Measurements from ENCODE around the gene MCOLN2.

MCOLN2 gene

GRCh38 chr1:84982395-84982794, 14.5 kb downstream of the MCOLN2 start:
- DNase-seq = no peak

- no peak for DNase-seq
These were observed 21.9 kb downstream of the MCOLN2 start for GRCh38 chr1:84975035-84975434.

DNA sequence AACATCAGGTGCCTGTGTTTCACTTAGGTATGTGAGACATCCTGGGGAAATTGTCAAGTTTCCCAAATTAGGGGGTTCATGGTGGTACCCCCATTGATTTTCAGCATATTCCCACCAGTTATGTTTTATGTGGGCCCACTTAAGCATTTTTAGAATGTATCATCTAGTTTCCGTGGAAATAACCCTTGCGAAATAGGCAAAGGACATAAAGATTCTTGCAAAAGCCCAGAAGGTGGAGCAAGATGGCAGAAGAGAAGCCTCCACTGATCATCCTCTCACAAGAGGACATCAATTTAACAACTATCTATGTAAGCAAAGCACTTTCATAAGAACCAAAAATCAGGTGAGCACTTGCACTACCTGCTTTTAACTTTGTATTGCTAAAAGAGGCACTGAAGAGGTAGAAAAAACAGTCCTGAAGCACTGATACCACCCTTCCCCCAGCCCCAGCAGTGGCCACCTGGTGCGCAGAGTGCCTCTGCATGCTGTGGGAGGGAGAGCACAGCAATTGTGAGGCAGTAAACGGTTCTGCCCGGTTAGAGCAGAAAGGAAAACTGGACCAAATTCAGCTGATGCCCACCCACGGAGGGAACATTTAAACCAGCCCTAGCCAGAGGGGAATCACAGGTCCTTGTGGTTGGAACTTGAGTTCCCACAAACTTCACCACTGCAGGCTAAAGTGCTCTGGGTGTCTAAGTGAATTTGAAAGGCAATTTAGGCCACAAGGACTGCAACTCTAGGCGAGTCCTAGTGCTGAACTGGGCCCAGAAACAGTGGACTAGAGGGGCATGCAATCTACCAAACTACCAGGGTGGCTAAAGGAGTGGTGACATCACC, 23.2 kb downstream of the MCOLN2 start:
- DNase-seq = no peak

- no peak for DNase-seq
These were observed 24.4 kb downstream of the MCOLN2 start for GRCh38 chr1:84972377-84972987.

DNA sequence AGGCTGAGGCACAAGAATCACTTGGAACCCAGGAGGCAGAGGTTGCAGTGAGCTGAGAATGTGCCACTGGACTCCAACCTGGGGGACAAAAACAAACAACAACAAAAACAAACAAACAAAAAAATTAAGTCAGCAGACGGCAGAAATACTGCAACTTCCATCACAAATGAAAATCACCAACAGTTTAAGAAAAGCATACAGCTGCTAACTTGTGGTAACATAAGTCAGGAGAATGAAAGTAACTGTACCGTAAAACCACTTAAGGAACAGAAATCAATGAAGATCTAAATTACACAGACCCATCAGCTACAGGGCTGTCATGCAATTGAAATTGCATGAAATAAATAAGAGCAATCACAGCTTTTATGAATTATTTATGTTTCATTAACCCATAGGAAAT, 25.0 kb downstream of the MCOLN2 start:
- no peak for DNase-seq

- no peak for DNase-seq
These were observed 27.2 kb downstream of the MCOLN2 start for GRCh38 chr1:84969489-84970250.

DNA sequence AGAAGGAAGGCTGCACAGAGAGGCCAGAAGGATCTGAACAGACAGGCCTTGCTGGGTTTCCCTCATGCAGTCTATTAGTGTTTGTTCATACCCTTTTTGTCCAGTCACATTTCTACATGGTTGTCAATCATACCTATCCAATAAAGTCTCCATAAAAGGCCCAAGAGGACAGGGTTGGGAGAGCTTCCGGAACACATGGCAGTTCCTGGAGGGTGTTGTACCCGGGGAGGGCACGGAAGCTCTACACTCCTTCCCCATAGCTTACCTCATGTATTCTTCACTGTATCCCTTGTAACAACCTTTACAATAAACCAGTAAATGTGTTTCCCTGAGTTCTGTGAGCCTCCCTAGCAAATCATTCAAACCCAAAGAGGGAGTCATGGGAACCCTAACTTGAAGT, 28.0 kb downstream of the MCOLN2 start:
- DNase-seq = no peak

DNA sequence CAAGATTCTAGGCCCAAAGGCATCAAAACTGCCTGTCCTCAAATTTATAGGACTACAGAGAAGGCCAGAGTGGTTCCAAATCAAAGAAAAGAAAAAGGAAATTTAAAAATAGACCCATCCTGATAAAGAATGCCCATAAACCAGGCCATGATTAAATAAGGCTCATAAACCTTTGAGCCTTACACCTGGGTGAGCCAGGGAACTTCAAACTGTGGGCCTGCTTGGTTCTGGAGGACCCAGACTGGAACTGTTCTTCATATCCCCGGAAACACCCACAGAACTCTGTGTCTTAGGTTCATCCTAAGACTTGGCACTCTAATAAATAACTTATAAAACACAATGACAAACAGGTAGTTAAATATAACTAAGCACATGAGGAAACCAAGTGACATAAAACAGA, 28.8 kb downstream of the MCOLN2 start:
- DNase-seq = no peak

DNA sequence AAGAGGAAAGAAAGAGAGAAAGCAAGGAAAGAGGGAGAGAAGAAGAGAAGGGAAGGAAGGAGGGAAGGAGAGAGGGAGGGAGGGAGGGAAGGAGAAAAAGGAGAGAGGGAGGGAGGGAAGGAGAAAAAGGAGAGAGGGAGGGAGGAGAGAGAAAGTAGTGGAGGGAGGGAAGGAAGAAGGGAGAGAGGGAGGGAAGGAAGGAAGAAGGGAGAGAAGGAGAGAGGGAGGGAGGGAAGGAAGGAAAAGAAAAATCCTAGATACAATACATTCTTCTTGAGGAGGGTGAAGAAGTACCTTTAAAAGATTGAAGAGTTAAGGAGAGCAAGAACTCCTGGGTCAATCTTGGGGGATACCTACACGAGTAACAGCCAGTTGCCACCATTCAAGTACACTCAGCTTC, 29.2 kb downstream of the MCOLN2 start:
- DNase-seq = no peak

GRCh38 chr1:84963021-84963420, 33.9 kb downstream of the MCOLN2 start:
- no peak for DNase-seq

DNA sequence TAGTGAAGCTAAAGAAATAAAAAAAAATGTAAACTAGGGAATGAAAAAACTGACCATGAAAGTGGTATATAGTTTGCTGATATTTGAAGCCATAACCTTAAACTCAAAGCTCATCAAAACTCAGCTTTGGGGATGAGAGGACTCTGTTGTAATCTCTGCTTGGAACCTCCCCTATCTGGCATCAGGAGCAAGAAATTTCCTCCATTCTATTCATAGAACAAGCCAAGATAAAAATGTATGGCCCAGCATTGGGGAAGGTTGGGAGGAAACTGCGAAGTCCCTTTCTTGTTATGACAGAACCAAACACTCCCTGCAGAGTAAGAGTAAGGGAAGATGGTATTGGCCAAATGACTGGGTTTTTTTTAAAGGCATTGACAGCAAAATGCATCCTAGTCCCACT, 35.6 kb downstream of the MCOLN2 start:
- DNase-seq = no peak

DNA sequence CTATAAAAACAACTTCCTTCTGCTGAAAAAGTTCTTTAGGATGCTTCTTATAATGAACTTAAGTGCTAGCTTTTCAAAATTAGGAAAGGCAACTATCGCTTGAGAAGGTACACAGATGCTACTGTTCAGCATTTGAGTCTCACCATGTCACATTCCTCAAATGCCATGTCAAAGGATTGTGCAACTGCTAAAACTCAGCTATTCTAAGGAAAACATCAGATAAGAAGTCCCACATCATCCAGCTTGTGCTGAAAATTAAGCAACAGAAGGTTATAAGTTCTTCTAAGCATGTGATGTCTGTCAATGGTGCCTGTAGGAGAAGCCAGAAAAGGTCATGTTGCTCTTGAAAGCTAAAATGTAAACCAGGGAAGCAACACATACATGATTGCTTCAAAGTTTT, 36.5 kb downstream of the MCOLN2 start:
- DNase-seq = peak; percentile 29

- DNase-seq = no peak
These were observed 37.6 kb downstream of the MCOLN2 start for GRCh38 chr1:84959294-84959693.

GRCh38 chr1:84957966-84958365, 38.9 kb downstream of the MCOLN2 start:
- no peak for DNase-seq

- no peak for DNase-seq
These were observed 40.3 kb downstream of the MCOLN2 start for GRCh38 chr1:84956655-84957054.

GRCh38 chr1:84956097-84956496, 40.8 kb downstream of the MCOLN2 start:
- no peak for DNase-seq

- no peak for DNase-seq
These were observed 47.2 kb downstream of the MCOLN2 start for GRCh38 chr1:84949664-84950063.

GRCh38 chr1:84947536-84948410, 49.1 kb downstream of the MCOLN2 start:
- DNase-seq = no peak

DNA sequence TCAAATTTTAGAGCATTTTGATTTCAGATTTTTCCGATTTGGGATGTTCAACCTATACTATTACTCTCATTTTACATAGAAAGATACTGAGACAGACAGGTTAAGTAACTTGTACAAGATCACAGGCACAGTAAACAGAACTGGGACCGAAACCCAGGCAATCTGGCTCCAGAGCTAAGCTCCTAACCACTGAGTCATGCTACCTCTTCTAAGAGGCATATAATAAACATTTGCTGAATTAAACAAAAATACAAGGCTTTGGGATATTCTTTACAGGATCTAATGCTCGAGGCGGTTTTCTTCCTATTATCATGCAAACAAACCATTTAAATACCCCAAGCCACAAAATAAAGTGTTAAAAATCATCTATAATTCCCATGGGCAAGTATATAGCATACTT, 50.3 kb downstream of the MCOLN2 start:
- no peak for DNase-seq

DNA sequence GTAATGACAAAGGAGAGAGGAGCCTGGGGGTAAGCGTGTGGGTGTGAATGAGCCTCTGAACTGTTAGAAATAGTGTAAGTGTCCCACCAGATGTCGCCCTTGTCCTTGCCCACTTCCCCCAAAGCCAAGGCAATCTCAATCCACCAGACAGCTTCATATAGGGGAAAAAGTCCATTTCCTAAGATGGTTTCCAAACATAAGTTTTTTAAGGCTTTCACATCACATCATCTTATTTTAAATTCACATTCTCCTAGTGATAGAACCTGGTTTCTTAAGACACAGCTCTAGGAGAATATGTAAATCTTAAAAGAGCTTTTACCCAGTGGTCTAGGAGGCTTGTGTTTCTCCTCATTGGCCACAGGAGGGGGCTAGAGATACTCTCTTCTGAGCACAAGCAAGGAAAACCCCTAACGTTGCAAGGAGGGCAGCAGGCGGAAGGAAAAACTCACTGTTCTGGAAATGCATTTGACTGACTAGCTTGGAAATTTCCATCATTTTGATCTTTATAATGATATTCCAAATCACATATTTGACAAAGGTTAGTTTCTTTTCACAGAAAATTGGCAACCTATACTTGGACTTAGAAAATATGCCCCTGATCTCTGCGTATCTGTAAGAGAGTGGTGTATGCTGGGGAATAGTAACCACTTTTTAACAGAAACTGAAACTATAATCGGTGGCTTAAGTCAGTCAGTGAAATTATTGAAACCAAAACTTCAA, 52.0 kb downstream of the MCOLN2 start:
- peak; percentile 93 for DNase-seq

DNA sequence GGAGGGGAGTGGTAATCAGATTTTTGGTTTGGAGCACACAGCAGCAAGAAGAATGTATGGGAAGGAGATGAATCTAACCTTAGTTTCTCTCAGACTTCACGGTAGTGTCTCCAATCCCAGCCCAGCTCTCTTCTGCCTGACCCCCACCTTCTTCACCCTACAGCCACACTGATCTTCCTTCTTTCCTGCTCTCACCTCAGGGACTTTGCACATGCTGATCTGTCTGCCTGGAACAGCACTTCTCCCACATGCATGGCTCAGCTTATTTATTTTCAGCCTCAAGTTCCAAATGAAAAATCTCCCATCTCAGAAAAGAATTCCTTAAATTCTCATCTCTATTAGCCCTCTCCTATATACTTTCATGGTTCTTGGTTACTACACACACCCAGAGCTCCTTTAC, 55.1 kb downstream of the MCOLN2 start:
- no peak for DNase-seq

- no peak for DNase-seq
These were observed 56.4 kb downstream of the MCOLN2 start for GRCh38 chr1:84940481-84940880.

All from OCI-M1 (cell line).